Measurements from ENCODE around the gene LRBA. TPM values are rescaled to one million over a fixed set of nuclear protein-coding genes. Genes with fewer than 3 reads are reported as not detected.

LRBA gene
- total and polyA plus RNA-seq, 7 donors = 16.8 to 184 (median 91.1) TPM

GRCh38 chr4:150863456-150863855, 151.6 kb downstream of the LRBA start:
- H3K4me1 ChIP-seq = peaks cover 0 to 4% (median 0%) of the 10 kb centered on the region in 4 donors
- TF ChIP-seq EP300 (IDR thresholded peaks at IDR 0.05) = no peak
- no peak for TF ChIP-seq POLR2AphosphoS5 (IDR thresholded peaks at IDR 0.05)
- TF ChIP-seq POLR2A (IDR thresholded peaks at IDR 0.05) = no peak
- no peak for TF ChIP-seq CTCF (IDR thresholded peaks at IDR 0.05)
- H3K9me3 ChIP-seq = no peaks in the 10 kb centered on the region
- no peak overlapping the region for H3K4me3 ChIP-seq
- no peak for DNase-seq
- H3K27ac ChIP-seq = no peak overlapping the region
- WGBS, 2 donors = 88 to 94% methylated on average over 7 of the region's 7 CpGs
- H3K36me3 ChIP-seq = no peaks in the 10 kb centered on the region
- intact Hi-C loops (cut with DNase I) = loop anchor here (10.0 kb wide), 1 partner anchor 619 kb away; no protein-coding TSS in a partner anchor
- H3K27me3 ChIP-seq = no peaks in the 10 kb centered on the region

GRCh38 chr4:150862829-150863228, 152.3 kb downstream of the LRBA start:
- peaks cover 0 to 4% (median 0%) of the 10 kb centered on the region in 4 donors for H3K4me1 ChIP-seq
- no peaks in the 10 kb centered on the region for H3K9me3 ChIP-seq
- H3K36me3 ChIP-seq = no peaks in the 10 kb centered on the region
- H3K27ac ChIP-seq = no peak overlapping the region
- no peak overlapping the region for H3K4me3 ChIP-seq
- 94 to 97% methylated on average over 5 of the region's 5 CpGs for WGBS, 2 donors
- no peaks in the 10 kb centered on the region for H3K27me3 ChIP-seq
- no peak for TF ChIP-seq POLR2A (IDR thresholded peaks at IDR 0.05)
- TF ChIP-seq EP300 (IDR thresholded peaks at IDR 0.05) = no peak
- no peak for TF ChIP-seq CTCF (IDR thresholded peaks at IDR 0.05)
- no peak for TF ChIP-seq POLR2AphosphoS5 (IDR thresholded peaks at IDR 0.05)
- intact Hi-C loops (cut with DNase I) = loop anchor here (10.0 kb wide), 1 partner anchor 618 kb away; no protein-coding TSS in a partner anchor
- DNase-seq = no peak

GRCh38 chr4:150859453-150859852, 155.6 kb downstream of the LRBA start:
- no peak overlapping the region for H3K27ac ChIP-seq
- no peaks in the 10 kb centered on the region for H3K4me1 ChIP-seq
- TF ChIP-seq POLR2A (IDR thresholded peaks at IDR 0.05) (no peak), CTCF (IDR thresholded peaks at IDR 0.05) (no peak), EP300 (IDR thresholded peaks at IDR 0.05) (no peak), POLR2AphosphoS5 (IDR thresholded peaks at IDR 0.05) (no peak)
- no peak for DNase-seq
- H3K27me3 ChIP-seq = no peaks in the 10 kb centered on the region
- 13 to 36% methylated on average over 1 of the region's 1 CpG for WGBS, 2 donors
- H3K9me3 ChIP-seq = no peaks in the 10 kb centered on the region
- no peaks in the 10 kb centered on the region for H3K36me3 ChIP-seq
- H3K4me3 ChIP-seq = no peak overlapping the region
- intact Hi-C loops (cut with DNase I) = no loop called here

GRCh38 chr4:150855981-150856510, 159.0 kb downstream of the LRBA start:
- TF ChIP-seq POLR2A (IDR thresholded peaks at IDR 0.05) (no peak), POLR2AphosphoS5 (IDR thresholded peaks at IDR 0.05) (no peak), EP300 (IDR thresholded peaks at IDR 0.05) (no peak), CTCF (IDR thresholded peaks at IDR 0.05) (no peak)
- peaks cover 0 to 12% (median 2%) of the 10 kb centered on the region in 4 donors for H3K36me3 ChIP-seq
- H3K9me3 ChIP-seq = no peaks in the 10 kb centered on the region
- H3K4me1 ChIP-seq = no peaks in the 10 kb centered on the region
- intact Hi-C loops (cut with DNase I) = no loop called here
- 98% methylated on average over 1 of the region's 1 CpG for WGBS, 2 donors
- DNase-seq = no peak
- H3K27me3 ChIP-seq = no peaks in the 10 kb centered on the region
- no peak overlapping the region for H3K27ac ChIP-seq
- no peak overlapping the region for H3K4me3 ChIP-seq

- H3K4me3 ChIP-seq = no peak overlapping the region
These were observed 160.5 kb downstream of the LRBA start for GRCh38 chr4:150854600-150854999.

More at GRCh38 chr4:150854600-150854999, 160.5 kb downstream of the LRBA start:
- Histone ChIP-seq H3K27ac (no peak overlapping the region), H3K4me1 (no peaks in the 10 kb centered on the region), H3K9me3 (no peaks in the 10 kb centered on the region), H3K27me3 (no peaks in the 10 kb centered on the region), H3K36me3 (peaks cover 0 to 12% (median 2%) of the 10 kb centered on the region in 4 donors)
- 68 to 88% methylated on average over 4 of the region's 4 CpGs for WGBS, 2 donors
- DNase-seq = no peak
- intact Hi-C loops (cut with DNase I) = no loop called here
- no peak for TF ChIP-seq POLR2AphosphoS5 (IDR thresholded peaks at IDR 0.05)
- no peak for TF ChIP-seq EP300 (IDR thresholded peaks at IDR 0.05)
- TF ChIP-seq CTCF (IDR thresholded peaks at IDR 0.05) = no peak
- TF ChIP-seq POLR2A (IDR thresholded peaks at IDR 0.05) = no peak
